DMS53 treated with DMSO at 0.1 percent for 48 hours (cell line): ENCODE results near the gene RXRA.

Experiments
- DNase-seq: peaks from one replicate; lab custom pipeline; 2025; ENCODE audit not compliant: unreplicated experiment; lab: John Stamatoyannopoulos, UW

The RXRA gene

GRCh38 chr9:134380542-134381271 lies 54.5 kb downstream of the RXRA start:
- DNase-seq: no peak

- no peak for DNase-seq
Measured at GRCh38 chr9:134381272-134381661, 55.0 kb downstream of the RXRA start.

- no peak for DNase-seq
Measured at GRCh38 chr9:134381671-134382516, 55.6 kb downstream of the RXRA start.

- no peak for DNase-seq
Measured at GRCh38 chr9:134382733-134383132, 56.5 kb downstream of the RXRA start.

- DNase-seq: no peak
Measured at GRCh38 chr9:134383148-134383547, 56.9 kb downstream of the RXRA start.

- no peak for DNase-seq
Measured at GRCh38 chr9:134384811-134385479, 58.7 kb downstream of the RXRA start.

GRCh38 chr9:134385915-134386314 lies 59.7 kb downstream of the RXRA start:
- DNase-seq: no peak

GRCh38 chr9:134386951-134387831 lies 60.9 kb downstream of the RXRA start:
- no peak for DNase-seq

GRCh38 chr9:134388289-134388808 lies 62.1 kb downstream of the RXRA start:
- DNase-seq: no peak

GRCh38 chr9:134388976-134389375 lies 62.7 kb downstream of the RXRA start:
- DNase-seq: no peak

GRCh38 chr9:134389642-134390041 lies 63.4 kb downstream of the RXRA start:
- no peak for DNase-seq

GRCh38 chr9:134390537-134390936 lies 64.3 kb downstream of the RXRA start:
- DNase-seq: no peak

GRCh38 chr9:134390947-134391318 lies 64.7 kb downstream of the RXRA start:
- DNase-seq: no peak

- no peak for DNase-seq
Measured at GRCh38 chr9:134391319-134392231, 65.3 kb downstream of the RXRA start.

- DNase-seq: no peak
Measured at GRCh38 chr9:134392900-134393299, 66.6 kb downstream of the RXRA start.

GRCh38 chr9:134393582-134394280 lies 67.5 kb downstream of the RXRA start:
- no peak for DNase-seq

- no peak for DNase-seq
Measured at GRCh38 chr9:134395002-134395517, 68.8 kb downstream of the RXRA start.

GRCh38 chr9:134395737-134396257 lies 69.5 kb downstream of the RXRA start:
- no peak for DNase-seq
